Choroid plexus epithelial cell (primary cell): ENCODE measurements around the gene MX2.

Experiments
- DNase-seq: peaks from one replicate; pipeline ENCODE4 v3.0.0-alpha.2; 2010; ENCODE audit warnings: low read depth
- H3K4me3 ChIP-seq: 2 replicates; pipeline ENCODE4 v1.5.1; 2011; ENCODE audit warnings: low read depth, mild to moderate bottlenecking, control low read depth, low read length, moderate library complexity
- TF ChIP-seq, protein P1 (sequence below): conservative IDR thresholded peaks from 2 replicates; pipeline ENCODE4 v1.5.1; 2011; ENCODE audit warnings: low read depth, mild to moderate bottlenecking, control low read depth, inconsistent platforms, low read length, moderate library complexity

The MX2 gene

DNA sequence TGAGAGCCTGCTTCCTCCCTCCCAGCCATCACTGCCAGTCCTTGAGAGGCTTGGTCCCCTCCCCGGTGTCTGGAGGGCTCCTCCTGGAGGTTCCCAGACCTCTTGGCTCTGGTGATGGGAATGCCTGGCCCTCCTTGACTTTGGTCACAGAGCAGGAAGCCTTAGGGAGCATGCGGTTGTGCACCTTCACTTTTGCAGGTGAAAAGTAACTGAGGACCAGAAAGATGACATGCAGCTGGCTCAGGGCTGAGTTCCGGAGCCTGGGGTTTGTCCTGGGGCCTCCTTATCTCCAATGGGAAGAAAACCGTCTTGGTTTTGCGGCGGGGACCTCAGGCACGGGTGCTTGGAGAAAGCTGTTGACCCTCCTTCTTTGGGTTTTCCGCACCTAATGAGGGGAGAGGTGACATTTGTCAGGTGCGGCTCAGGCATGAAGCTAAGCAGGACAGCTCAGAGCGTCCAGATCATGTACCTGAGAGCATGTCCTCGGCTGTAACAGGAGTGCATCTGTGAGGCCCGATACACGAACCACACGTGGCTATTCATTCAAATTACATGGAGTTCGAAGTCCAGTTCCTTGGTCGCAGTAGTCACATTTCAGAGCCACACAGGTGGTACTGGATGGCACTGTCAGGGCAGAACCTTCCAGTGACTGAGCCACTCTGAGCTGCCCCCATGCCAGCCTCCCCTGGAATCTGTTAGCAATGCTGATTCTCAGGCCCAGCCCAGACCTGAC, 608 bp upstream of the MX2 start:
- no peak for DNase-seq
- TF ChIP-seq, protein P1, sequence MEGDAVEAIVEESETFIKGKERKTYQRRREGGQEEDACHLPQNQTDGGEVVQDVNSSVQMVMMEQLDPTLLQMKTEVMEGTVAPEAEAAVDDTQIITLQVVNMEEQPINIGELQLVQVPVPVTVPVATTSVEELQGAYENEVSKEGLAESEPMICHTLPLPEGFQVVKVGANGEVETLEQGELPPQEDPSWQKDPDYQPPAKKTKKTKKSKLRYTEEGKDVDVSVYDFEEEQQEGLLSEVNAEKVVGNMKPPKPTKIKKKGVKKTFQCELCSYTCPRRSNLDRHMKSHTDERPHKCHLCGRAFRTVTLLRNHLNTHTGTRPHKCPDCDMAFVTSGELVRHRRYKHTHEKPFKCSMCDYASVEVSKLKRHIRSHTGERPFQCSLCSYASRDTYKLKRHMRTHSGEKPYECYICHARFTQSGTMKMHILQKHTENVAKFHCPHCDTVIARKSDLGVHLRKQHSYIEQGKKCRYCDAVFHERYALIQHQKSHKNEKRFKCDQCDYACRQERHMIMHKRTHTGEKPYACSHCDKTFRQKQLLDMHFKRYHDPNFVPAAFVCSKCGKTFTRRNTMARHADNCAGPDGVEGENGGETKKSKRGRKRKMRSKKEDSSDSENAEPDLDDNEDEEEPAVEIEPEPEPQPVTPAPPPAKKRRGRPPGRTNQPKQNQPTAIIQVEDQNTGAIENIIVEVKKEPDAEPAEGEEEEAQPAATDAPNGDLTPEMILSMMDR = no peak
- H3K4me3 ChIP-seq = no peak overlapping the region

DNA sequence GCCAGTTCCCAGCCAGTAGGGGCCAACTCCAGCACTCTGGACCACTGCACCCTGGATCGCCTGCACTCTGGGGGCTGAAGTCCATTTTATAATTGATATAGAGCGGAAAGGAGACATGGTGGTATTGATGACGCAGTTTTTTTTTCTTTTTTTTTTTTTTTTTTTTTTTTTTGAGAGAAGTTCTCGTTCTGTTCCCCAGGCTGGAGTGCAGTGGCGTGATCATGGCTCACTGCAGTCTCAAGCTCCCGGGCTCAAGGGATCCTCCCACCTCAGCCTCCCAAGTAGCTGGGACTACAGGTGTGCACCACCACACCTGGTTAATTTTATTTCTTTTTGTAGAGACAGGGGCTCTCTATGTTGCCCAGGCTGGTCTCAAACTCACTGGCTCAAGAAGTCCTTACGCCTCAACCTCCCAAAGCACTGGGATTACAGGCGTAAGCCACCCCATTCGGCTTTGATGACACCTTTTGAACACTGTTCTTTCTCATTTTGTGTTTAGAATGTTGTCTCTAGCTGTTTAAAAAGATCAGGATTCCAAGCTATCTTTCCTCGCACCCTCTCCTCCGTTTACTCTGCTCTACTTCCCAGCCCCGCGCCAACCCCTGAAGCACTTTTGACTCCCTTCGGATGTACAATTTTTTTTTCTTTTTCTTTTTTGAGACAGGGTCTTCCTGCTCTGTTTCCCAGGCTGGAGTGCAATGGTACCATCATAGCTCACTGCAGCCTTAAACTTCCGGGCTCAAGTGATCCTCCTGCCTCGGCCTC, 960 bp downstream of the MX2 start:
- DNase-seq = no peak
- H3K4me3 ChIP-seq = no peak overlapping the region
- TF ChIP-seq, protein P1 = no peak

DNA sequence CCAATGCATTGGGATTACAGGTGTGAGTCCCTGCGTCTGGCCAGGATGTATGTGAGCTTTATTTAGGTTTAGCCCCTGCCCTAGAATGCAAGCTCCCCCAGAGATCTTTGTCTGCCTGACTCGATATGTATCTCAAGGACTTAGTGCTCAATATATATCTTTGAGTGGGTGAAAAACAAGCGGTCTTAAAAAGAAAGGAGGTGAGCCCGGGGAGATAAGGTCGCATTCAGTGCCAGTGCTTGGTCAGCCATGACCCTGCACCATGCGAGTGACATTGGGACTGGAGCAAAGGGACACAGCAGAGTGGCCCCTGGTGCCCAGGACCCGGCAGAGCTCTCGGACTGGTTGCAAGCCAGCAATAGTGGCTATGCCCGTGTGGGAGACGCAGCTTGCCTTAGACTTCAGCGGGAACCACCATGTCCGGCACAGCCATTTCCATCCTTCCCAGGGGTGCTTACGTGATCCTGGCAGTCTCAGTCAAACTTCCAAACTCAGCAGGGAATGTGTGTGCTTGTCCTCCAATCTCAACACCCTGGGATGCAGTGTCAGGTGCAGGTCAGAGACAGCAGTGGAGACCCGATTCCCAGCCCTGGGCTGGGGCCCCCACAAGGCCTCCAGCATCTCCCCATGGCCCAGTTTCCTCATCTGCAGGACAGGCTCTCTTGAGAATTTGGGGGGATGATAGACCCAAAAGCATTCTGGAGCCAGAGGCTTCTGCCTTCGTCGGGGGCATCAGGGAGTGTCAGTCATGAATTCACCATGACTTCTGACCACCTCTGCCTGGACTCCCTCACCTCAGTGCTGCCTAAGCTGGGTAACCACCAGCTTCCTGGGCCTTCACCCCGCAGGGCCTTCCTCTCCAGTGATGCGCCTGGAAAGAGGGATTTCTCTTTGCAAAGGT, 1.8 kb downstream of the MX2 start:
- no peak for DNase-seq
- H3K4me3 ChIP-seq = no peak overlapping the region
- TF ChIP-seq, protein P1 = no peak

DNA sequence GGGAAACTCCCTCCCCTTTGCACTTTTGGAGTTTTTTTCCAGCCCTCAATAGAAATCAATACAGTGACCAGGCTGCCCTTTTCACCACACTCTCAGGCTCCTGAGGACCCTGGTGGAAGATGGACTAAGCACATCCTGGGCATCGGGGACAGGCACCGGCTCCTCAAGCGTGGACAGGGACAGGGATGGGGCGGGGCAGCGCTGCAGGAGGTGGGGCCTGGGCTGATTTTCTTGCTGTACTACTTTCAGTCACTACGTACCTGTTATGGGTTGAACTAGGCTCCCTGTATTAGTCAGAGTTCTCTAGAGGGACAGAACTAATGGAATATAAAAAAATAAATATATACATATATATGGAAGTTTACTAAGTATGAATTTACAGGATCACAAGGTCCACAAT, 2.5 kb downstream of the MX2 start:
- TF ChIP-seq, protein P1 = no peak
- no peak for DNase-seq
- no peak overlapping the region for H3K4me3 ChIP-seq

DNA sequence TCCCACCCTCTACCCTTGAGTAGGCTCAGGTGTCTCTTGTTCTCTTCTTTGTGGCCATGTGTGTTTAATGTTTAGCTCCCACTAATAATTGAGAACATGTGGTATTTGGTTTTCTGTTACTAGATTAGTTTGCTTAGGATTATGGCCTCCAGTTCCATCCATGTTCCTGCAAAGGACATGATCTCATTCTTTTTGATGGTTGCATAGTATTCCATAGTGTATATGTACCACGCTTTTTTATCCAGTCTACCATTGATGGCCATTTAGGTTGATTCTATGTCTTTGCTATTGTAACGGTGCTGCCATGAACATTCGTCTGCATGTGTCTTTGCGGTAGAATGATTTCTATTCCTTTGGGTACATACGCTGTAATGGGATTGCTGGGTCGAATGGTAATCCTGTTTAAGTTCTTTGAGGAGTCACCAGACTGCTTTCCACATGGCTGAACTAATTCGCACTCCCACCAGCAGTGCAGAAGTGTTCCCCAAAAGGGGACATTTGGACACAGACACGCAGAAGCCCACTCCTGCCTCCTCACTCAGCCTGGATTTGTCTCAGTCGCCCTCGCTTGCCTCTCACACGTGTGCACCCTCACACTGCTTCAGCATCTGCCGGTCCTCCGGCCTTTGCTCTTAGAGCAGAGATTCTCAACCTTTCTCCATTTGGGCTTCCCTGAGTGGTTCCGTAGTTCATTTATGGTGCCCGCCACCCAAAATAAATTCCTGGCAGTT, 3.7 kb downstream of the MX2 start:
- TF ChIP-seq, protein P1 = no peak
- no peak overlapping the region for H3K4me3 ChIP-seq
- no peak for DNase-seq

DNA sequence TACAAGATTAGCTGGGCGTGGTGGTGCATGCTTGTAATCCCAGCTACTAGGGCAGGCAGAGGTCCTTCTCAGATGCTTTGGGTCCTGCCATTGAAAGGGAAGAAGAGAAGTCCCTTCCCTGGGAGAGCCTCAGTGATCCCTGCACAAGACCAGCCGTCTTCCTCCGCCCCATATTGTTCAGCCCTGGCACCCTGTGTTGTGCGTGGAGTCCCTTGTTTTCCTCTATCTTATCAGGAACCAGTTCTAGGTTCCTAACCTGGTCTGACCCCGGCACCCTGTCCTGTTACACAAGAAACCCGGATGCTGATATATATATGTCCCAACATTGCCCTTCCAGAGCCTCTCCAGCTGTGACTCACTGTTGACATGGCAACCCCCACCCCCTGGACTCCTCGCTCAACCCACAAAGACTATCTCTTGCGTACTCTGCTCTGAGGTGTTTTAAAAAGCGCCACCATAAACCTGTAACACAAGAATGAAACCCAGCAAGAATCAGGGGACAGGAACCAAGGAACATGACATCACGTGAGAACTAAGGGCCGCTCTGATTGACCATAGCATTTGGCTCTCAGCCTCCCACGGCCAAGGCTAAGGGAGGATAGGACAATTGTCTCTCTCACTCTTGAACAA, 4.8 kb downstream of the MX2 start:
- no peak overlapping the region for H3K4me3 ChIP-seq
- TF ChIP-seq, protein P1 = no peak
- peak; percentile 67 for DNase-seq
